ENCODE data around the gene ADAP1. TPM values are rescaled to one million over a fixed set of nuclear protein-coding genes. Genes with fewer than 3 reads are reported as not detected.
"Not testable (repeated sequence)": the region's sequence is repeated elsewhere in the genome, so short reads cannot be mapped to it uniquely, and the experiment has no call there.

The ADAP1 gene
- total RNA-seq, 1 experiment from 2014 or later, result 1.8 TPM

DNA sequence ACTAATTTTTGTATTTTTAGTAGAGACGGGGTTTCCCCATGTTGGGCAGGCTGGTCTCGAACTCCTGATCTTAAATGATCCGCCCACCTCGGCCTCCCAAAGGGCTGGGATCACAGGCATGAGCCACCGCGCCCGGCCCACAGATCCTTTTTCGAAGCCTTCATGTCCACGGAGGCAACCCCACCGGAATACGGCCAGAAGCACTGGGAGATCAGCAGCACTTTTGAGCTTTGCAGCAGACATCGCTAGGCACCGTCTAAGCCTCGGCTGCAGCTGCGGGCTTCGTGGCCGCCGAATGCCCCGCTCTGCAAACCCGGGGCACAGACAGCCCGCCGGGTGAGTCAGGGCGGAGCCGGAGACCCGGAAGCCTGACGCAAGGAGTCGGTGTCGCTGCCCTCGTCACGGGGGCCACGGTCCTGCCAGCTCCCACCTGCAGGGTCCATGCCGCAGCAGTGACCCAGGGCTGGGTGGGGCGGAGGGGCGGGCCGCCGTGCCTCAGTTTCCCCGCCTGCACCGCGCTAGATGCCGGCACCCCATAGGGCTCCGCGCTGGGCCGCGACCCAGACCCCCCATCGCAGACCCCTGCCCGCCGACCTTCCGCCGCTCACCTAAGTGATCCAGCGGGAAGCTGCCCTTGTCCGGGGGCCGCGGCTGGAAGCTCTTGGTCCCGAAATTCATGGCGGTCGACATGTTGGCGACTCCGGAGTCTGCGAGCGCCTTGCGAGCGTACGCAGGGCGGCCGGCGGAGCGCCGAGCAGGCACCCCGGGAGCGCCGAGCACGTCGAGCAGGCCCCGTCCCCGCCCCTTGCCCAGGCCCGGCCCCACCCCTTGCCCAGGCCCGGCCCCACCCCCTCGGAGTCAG, 20.6 kb upstream of the ADAP1 start, which contains the start of gene COX19:
Gene COX19 (minus strand): TSS at position 730 of the 862 bp plus-strand sequence. CDS start 40 bp downstream, at position 690.
- peak; percentile 89 for DNase-seq (ENCODE audit: low read depth)

DNA sequence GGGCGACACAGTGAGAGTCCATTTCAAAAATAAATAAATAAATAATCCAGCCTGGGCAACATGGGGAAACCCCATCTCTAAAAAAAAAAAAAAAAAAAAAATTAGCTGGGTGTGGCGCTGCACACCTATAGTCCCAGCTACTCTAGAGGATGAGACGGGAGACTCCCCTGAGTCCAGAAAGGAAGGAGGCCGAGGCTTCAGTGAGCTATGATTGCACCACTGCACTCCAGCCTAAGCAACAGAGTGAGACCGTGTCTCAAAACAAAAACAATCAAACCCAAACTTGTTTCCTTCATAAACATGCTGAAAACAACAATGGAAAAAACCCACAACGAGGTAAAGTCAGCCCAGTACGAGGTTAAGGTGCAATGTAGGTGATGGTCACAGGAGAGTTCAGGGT, 19.7 kb upstream of the ADAP1 start:
- DNase-seq (ENCODE audit: low read depth), result no peak

DNA sequence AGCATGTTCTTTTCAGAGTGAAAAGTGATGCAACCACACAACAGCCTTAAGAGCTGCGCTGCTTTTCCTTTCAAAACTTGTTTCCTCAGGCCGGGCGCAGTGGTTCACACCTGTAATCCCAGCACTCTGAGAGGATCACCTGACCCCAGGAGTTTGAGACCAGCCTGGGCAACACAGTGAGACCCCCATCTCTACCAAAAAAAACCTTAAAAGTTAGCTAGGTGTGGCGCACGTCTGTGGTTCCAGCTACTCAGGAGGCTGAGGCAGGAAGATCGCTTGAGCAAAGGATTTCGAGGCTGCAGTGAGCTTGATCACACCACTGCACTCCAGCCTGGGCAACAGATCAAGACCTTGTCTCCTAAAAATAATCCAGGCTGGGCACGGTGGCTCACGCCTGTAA, 18.8 kb upstream of the ADAP1 start:
- no peak for DNase-seq (ENCODE audit: low read depth)

DNA sequence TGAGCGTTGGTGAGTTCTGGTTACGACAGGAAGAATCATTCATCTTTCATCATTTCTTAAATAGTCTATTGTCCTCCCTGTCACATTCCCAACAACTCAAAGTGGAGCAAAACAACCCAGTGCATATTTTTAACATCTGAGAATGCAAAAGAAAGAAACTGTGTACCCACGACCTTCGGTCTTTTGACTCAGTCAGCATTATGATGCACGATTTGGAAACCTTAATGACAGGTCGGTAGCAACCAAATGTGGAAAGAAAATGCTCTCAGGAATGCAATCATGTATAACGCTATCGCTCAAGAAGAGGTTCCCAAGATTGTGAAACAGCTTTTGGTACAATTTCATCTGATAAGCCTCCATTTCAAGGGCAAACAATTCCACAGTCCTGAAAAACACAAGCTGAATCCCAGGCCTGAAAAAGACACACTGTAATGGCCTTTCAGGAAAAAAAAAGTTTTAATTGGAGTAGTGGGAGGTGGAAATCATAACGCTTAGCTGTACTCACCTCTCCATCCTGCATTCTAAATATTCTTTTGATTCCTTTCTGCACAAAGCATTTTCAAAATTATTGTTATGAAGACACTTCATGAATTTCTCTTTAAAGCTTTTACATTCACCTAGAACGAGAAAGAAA, 18.3 kb upstream of the ADAP1 start:
- DNase-seq (ENCODE audit: low read depth), result no peak

DNA sequence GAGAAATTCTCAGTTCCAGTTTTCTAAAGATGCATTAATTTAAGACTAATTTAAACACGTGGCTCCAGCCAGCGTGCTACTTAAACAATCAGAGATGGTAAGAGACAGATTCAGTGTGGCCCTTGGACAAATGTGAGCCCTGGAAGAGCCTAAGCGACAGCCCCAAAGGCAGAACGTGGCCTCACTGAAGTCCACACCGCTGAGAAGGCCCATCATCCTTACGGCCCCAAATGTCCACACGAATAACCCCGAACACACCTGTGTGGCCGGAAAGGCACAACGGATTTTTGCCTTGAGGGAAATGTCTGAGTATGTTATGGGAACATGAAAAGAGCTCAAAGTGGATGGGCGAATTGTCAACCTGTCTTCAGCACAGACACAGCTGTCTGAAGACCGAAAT, 17.6 kb upstream of the ADAP1 start:
- DNase-seq (ENCODE audit: low read depth), result no peak

DNA sequence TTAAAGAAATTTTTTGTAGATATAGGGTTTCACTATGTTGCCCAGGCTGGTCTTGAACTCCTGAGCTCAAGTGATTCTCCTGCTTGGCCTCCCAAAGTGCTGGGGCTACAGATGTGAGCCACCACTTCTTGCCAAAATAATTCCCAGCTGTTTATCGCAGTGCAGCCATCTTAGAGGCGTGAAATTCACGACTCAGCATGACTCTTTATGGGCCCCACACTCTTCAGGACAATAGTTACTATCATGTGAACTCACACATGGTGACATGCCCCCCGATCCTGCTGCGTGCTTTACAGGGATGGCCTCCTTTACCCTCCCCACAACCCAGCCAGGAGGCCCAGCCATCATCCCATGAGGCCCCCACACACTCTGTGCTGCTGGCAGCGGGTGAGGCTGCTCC, 16.3 kb upstream of the ADAP1 start:
- DNase-seq (ENCODE audit: low read depth), result no peak

DNA sequence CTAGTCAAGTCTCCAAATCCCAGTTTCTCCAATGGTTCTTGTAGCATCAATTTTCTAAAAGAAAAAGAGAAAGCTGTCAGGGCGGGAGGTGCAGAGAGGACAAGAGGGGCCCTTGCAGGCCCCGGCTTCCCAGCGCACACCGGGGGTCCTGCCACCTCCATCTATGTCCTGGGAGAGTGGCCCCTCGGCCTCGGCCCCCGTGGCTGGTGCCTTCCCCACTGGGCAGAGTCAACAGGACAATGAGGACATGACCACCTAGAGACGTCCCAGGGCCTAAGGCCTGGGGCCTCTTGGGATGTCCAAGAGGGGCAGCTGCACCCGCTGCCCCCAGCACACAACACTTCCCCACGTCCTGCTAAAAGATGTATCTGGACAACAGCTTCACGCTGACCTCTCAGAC, 14.9 kb upstream of the ADAP1 start:
- no peak for DNase-seq (ENCODE audit: low read depth)

DNA sequence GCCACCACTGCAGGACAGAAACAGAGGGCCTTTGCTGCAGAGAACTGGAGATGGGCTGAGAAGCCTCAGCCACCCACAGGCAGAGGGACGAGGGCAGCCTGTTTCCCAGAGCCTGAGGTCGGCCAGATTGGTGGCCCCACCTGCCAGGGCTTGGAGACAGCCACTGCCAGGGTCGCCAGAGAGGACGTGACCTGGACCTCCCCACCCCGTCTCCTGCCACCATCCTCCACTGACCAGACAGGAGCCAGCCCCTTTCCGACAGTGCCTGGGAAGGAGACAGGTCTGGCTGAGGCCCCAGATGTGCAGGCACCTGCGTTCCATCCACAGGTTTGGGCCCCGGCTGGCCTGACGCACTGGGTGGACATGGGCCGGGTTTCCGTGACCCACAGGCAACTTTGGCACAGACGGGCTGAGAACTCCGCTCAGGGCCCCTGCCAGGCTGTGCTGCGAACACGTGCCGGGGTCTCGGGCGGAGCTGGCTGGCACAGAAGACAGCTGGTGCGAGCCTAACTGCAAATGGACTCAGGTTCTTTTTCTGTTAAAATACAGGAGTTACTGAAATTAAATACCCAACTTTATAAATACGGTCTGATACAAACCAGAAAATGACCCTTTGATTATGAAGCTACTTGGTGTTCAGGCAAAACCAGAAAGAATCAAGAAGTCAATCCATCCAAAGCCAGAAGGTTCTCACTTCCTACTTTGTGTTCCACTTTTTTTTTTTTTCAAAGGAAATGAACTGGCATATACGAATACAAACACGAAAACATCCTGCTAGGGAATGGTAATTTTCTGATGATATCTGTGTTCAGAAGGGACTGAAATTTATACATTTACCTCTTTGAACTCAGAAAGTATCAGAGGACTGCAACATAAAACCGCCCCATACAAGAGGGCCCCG, 14.0 kb upstream of the ADAP1 start:
- DNase-seq (ENCODE audit: low read depth), result no peak

DNA sequence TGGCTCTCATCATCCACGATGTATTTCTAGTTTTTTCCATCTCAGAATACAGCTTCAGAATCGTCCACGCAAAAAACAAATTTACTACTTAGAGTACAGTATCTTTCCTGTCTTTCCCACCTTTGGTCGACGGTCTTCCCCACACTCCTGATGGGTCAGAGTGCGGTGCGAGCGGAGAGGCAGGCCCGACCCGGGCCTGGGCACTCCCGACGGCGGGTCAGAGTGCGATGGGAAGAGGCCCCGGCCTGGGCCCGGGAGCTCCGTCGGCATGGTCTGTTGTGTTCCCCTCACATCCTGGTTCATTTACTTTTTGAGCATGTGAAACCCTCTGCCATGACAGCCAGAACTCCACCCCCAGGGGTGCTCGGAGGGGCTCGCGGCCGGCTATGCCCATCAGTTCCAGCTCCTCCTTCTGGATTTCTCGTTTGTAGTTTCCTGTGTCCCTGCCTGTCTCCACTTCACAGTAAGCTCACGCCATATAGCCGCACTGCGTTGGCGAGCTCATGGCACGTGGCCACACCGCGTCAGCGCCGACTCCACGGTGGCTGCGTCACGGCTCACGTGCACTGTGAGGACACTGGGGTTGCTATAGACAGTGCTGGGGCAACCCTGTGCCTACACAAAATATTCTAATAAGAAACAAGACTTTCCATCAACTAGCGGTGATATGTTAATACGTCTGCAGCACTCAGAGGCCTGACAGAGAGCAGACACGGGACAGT, 13.0 kb upstream of the ADAP1 start:
- no peak for DNase-seq (ENCODE audit: low read depth)

DNA sequence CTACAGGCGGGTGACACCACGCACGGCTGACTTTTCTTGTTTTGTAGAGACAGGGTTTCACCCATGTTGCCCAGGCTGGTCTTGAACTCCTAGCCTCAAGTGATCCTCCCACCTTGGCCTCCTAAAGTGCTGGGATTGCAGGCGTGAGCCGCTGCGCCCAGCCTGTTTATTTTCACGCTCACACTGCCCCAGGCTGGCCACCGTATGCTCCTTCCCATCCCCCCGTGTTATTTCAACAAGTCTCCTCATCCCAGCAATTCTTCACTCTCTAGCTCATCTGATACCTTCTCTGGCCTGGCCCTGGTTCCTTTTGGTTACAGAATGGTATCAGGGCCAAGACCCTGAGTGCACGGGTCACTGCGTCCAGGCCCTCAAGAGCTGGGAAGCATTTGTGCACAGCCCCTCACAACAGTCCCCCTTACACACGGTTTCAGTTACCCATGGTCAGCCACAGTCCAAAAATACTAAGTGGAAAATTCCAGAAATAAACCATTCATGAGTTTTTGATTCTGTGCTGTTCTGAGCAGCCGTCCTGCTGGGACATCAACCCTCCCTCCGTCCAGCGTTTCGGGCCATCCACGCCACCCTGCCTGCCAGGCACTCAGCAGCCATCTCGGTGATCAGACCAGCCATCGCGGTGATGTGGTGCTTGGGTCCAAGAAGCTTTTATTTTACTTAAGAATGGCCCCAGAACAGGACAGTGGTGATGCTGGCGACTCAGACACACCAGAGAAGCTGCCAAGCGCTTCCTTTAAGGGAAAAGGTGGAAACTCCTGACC, 12.0 kb upstream of the ADAP1 start:
- DNase-seq (ENCODE audit: low read depth), result no peak

DNA sequence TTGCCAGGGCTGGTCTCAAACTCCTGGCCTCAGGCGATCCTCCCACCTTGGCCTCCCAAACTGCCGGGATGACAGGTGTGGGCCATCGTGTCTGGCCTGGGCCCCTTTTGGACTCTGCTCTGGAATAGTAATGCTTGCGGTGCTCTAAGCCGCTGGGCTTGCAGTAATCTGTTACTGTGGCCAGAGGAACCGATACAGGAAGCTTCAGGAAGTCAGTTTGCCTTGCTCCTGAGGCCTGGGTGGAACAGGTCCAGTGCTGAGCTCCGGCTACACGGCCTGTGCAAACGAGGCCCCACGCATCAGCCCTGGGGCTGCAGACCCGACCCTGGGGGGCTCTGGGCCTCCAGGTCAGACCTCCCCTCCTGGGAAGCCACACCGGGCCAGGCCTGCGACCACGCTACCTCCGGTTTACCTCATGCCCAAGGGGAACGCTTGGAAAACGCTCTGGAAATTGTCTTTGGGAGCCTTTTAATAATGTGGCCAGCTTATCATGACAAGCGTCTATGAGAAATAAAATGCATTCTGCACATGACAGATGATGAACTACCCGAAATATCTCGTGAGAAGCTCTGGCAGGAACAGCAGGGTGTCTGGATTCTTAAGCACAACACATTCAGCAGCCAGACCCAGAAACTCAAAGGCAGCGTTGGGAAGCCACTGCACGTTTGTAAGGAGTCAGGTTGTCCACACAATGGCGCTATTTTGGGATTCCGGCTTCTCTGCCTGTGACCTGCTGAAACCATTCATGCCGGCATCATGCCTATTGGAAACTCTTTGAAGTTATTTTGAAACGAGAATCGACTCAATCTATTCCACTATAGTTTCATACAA, 10.1 kb upstream of the ADAP1 start:
- DNase-seq (ENCODE audit: low read depth), result peak; percentile 47

DNA sequence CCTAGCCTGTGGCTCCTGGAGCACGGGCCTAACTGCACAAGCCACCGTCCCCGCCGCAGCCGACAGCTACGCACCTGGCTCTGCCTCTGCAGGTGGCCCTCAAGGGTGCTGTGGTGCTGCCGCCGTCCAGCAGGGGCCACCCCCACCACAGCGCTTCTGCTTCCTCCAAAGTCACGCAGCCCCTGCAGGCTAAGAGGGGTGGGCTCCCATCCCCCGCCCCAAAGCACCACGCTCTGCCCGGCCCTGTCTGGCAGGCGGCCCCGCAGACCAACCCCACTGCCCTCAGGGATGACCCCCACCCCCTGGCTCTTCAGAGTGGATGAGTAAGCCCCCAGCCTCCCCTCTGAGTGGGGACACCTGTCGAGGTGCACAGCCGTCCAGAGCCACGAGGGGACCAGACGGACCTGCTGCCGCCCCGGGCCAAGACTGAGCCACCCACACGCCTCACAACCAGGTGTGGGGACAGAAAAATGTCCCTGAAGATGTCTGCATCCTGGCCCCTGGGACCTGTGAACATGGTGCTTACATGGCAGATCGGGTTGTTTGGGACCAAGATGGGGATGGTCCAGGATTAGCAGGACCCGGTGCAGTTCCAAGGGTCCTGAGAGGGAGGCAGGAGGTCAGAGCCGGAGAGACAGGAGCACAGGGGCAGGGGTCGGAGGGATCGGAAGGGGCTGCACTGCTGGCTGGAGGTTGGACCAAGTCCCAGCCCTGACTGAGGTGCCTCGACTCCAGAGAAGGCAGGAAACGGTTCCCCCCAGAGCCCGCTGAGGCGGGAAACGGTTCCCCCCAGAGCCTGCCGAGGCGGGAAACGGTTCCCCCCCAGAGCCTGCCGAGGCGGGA, 9.0 kb upstream of the ADAP1 start:
- DNase-seq (ENCODE audit: low read depth), result no peak

DNA sequence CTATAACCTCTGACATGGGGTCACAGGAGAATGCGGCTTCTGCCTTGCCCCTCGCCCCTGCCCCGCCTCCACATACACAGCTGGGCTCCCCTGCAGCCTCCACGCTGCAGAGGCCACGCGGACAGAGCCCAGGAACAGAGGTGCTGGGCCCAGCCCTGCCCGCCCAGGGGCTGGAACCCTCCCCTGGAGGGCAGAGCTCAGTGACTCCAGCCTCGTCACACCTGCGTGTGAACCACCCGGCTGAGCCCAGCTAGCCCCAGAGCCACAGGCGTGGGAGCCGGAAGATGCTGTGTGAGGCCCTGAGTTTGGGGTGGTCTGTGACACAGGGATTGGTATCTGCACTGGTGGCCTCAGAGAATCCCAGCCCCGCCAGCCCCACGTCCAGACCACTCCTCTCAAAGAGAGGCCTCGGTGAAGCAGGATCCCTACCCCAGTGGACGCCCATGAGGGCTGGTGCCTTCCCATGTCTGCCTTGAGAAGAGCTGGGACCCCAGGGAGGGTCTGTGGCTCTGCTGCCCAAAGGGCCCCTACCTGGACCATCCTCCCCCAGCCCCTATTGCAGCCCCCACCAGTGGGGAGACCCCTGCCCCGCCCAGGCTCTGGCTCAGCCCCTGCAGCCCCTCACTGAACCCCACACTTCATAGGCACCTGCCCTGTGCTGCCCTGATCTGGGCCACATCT, 8.1 kb upstream of the ADAP1 start:
- DNase-seq (ENCODE audit: low read depth), result no peak

DNA sequence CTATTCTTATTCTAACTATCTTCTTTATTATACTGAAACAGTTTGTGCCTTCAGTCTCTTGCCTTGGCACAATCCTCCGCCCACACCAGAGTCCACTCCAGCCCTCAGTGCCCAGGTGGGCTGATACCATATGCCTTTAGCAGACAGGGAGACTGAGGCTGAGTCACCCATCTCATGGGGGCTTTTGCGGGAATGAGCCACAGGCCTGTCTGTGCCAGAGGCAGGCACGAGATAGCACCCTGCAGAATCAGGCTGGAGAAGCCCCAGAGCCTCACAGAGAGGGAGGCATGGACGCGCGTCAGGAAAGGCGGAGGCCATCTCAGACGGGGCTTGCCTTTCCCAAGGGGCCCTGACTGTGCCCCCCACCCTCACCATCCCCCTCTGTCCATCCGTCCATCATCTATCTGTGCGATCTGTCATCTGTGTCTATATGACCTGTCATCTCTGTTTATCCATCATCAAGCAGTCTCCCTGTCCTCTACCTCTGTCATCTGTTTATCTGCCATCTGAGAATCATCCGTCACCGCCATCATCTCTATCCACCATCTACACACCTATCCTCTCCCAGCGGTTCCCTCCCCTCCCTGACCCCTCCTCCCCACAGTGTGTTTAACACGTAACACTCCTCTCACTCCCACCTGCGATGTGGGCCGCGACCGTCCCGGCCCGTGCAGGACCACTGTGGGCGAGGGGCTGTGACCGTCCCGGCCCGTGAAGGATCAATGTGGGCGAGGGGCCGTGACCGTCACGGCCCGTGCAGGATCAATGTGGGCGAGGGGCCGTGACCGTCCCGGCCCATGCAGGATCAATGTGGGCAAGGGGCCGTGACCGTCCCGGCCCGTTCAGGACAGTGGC, 7.3 kb upstream of the ADAP1 start:
- no peak for DNase-seq (ENCODE audit: low read depth)

DNA sequence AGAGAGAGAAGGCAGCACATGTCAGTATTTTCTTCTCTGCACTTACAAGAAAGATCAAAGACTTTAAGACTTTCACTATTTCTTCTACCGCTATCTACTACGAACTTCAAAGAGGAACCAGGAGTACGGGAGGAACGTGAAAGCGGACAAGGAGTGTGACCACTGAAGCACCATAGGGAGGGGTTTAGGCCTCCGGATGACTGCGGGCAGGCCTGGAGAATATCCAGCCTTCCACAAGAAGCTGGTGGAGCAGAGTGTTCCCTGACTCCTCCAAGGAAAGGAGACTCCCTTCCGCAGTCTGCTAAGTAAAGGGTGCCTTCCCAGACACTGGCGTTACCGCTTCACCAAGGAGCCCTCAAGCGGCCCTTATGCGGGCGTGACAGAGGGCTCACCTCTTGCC, 6.5 kb upstream of the ADAP1 start:
- DNase-seq (ENCODE audit: low read depth), result not testable (repeated sequence)

DNA sequence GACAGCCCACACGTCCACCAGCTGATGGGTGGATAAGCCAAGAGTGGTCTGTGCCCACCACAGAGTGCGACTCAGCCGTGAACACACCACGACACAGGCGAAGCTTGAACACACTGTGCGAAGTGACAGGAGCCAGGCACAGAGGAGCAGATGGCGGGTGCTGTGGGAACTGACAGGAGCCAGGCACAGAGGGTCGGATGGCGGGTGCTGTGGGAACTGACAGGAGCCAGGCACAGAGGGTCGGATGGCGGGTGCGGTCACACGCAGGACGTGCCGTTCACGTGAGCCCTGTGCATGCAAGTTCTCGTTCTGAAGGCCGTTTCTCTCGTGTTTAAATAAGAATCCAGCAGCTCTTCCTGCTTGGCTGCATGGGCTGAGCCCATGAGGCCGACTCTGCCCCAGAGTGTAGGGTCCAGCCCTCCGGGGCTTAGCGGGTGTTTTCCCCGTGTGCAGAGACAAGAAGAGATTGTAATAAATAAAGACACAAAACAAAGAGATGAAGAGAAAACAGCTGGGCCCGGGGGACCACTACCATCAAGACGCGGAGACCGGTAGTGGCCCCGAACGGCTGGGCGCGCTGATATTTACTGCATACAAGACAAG, 5.9 kb upstream of the ADAP1 start:
- DNase-seq (ENCODE audit: low read depth), result no peak

DNA sequence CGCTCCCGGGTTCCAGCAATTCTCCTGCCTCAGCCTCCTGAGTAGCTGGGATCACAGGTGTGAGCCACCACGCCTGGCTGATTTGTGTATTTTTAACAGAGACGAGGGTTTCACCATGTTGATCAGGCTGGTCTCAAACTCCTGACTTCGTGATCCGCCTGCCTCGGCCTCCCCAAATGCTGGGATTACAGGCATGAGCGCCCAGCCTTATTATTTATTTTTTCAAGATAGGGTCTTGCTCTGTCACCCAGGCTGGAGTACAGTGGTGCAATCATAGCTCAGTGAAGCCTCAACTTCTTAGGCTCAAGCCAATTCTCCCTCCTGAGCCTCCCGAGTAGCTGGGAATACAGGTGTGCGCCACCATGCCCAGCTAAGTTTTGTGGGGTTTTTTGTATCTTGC, 5.3 kb upstream of the ADAP1 start:
- not testable (repeated sequence) for DNase-seq (ENCODE audit: low read depth)
